Neural progenitor cell (in vitro differentiated cells): ENCODE results near the gene LEO1.

ENCODE experiments used
- EZH2 ChIP-seq: fragments of 200-600 bp; sonication (generic); IDR thresholded peaks from 2 replicates; pipeline ENCODE4 v1.6.1; 2017; ENCODE audit warnings: antibody characterized with exemption, mild to moderate bottlenecking, moderate library complexity
- EZH2phosphoT487 ChIP-seq: fragments of 200-600 bp; sonication (generic); IDR thresholded peaks from 2 replicates; pipeline ENCODE4 v1.6.1; 2017; ENCODE audit warnings: antibody characterized with exemption
- TF ChIP-seq, protein P1 (sequence below): fragments of 200-600 bp; sonication (generic); IDR thresholded peaks from 2 replicates; pipeline ENCODE4 v1.5.1; 2017; ENCODE audit warnings: antibody characterized with exemption, mild to moderate bottlenecking

DNA sequence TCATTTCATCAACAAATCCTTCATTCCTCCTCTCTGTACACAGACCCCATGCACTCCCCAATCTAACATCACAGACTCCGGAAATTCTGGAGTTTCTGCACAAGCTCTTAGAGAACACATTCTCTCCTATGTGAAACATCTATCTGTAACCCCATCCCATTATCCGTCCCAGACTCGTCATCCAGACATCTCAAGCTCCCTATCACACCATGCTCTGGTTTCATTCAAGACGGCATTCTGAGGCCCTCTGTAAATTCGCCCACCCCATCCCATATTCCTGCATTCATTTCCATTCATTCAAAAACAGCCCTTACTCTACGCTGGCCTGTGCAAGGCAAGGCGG lies 575 bp downstream of the LEO1 start:
- TF ChIP-seq, protein P1, sequence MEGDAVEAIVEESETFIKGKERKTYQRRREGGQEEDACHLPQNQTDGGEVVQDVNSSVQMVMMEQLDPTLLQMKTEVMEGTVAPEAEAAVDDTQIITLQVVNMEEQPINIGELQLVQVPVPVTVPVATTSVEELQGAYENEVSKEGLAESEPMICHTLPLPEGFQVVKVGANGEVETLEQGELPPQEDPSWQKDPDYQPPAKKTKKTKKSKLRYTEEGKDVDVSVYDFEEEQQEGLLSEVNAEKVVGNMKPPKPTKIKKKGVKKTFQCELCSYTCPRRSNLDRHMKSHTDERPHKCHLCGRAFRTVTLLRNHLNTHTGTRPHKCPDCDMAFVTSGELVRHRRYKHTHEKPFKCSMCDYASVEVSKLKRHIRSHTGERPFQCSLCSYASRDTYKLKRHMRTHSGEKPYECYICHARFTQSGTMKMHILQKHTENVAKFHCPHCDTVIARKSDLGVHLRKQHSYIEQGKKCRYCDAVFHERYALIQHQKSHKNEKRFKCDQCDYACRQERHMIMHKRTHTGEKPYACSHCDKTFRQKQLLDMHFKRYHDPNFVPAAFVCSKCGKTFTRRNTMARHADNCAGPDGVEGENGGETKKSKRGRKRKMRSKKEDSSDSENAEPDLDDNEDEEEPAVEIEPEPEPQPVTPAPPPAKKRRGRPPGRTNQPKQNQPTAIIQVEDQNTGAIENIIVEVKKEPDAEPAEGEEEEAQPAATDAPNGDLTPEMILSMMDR, result no peak
- TF ChIP-seq EZH2phosphoT487 (no peak), EZH2 (no peak)
